ENCODE data around the gene KSR2. TPM values are rescaled to one million over a fixed set of nuclear protein-coding genes. Genes with fewer than 3 reads are reported as not detected.
"Not testable (repeated sequence)": the region's sequence is repeated elsewhere in the genome, so short reads cannot be mapped to it uniquely, and the experiment has no call there.

Gene KSR2
- total RNA-seq, 1 donor from 2014 or later = not detected

DNA sequence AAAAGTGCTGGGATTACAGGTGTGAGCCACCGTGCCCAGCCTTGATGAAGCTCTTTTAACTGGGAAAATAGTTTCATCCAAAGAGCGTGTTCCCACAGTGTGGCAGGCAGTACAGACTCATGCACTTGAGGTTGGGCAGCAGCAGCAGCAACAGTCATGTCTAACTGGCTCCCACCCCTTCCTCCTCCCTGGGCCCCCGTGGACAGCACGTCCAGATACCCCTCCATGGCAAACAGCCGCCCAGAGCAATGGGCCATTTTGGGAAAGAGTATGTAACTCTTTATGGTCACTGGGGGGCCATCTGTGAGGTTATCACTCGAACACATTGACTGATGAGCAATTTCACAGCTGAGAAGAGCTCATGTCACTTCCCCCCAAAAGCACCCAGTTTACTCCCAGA, 328.3 kb downstream of the KSR2 start:
- TF ChIP-seq, protein P1, sequence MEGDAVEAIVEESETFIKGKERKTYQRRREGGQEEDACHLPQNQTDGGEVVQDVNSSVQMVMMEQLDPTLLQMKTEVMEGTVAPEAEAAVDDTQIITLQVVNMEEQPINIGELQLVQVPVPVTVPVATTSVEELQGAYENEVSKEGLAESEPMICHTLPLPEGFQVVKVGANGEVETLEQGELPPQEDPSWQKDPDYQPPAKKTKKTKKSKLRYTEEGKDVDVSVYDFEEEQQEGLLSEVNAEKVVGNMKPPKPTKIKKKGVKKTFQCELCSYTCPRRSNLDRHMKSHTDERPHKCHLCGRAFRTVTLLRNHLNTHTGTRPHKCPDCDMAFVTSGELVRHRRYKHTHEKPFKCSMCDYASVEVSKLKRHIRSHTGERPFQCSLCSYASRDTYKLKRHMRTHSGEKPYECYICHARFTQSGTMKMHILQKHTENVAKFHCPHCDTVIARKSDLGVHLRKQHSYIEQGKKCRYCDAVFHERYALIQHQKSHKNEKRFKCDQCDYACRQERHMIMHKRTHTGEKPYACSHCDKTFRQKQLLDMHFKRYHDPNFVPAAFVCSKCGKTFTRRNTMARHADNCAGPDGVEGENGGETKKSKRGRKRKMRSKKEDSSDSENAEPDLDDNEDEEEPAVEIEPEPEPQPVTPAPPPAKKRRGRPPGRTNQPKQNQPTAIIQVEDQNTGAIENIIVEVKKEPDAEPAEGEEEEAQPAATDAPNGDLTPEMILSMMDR (IDR thresholded peaks at IDR 0.05; ENCODE audit: insufficient read depth, low read length, severe bottlenecking) = no peak
- no peaks in the 10 kb centered on the region for H3K36me3 ChIP-seq (ENCODE audit: control insufficient read depth, insufficient read depth, low read length)
- no peak for FAIRE-seq
- no peak overlapping the region for H3K4me3 ChIP-seq (ENCODE audit: low read depth, low read length)
- no peaks in the 10 kb centered on the region for H3K27me3 ChIP-seq (ENCODE audit: control insufficient read depth, insufficient read depth, low read length)
- DNase-seq (ENCODE audit: low read depth) = no peak

DNA sequence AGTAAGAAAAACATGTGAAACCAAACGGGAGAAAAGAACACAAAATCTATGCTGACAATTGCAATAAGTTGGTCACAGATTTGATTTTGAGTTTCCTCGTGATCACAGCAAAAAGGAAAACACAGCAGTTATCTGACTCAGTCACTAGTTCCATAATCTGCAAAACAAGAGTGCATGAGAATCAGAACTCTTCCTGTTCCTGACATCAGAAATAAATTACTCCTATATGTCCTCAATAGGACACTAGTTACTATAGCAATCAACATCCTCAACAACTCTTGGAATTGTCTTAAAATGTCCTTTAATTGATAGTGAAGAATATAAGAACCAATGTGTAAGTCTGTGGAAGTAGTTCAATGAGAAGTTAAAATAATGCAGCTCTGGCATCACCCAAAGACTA, 339.3 kb downstream of the KSR2 start:
- Histone ChIP-seq H3K27me3 (ENCODE audit: control insufficient read depth, insufficient read depth, low read length) (no peaks in the 10 kb centered on the region), H3K36me3 (ENCODE audit: control insufficient read depth, insufficient read depth, low read length) (no peaks in the 10 kb centered on the region), H3K4me3 (ENCODE audit: low read depth, low read length) (no peak overlapping the region)
- TF ChIP-seq, protein P1 (IDR thresholded peaks at IDR 0.05; ENCODE audit: insufficient read depth, low read length, severe bottlenecking) = no peak
- no peak for DNase-seq (ENCODE audit: low read depth)
- no peak for FAIRE-seq

DNA sequence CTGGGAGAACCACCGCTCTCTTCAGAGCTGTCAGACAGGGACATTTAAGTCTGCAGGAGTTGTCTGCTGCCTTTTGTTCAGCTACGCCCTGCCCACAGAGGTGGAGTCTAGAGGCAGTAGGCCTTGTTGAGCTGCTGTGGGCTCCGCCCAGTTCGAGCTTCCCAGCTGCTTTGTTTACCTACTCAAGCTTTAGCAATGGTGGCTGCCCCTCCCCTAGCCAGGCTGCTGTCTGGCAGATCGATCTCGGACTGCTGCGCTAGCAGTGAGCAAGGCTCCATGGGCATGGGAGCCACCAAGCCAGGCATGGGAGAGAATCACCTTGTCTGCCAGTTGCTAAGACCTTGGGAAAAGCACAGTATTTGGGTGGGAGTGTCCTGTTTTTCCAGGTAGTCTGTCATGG, 340.1 kb downstream of the KSR2 start:
- not testable (repeated sequence) for H3K36me3 ChIP-seq (ENCODE audit: control insufficient read depth, insufficient read depth, low read length); DNase-seq (ENCODE audit: low read depth); H3K27me3 ChIP-seq (ENCODE audit: control insufficient read depth, insufficient read depth, low read length); FAIRE-seq; H3K4me3 ChIP-seq (ENCODE audit: low read depth, low read length)

DNA sequence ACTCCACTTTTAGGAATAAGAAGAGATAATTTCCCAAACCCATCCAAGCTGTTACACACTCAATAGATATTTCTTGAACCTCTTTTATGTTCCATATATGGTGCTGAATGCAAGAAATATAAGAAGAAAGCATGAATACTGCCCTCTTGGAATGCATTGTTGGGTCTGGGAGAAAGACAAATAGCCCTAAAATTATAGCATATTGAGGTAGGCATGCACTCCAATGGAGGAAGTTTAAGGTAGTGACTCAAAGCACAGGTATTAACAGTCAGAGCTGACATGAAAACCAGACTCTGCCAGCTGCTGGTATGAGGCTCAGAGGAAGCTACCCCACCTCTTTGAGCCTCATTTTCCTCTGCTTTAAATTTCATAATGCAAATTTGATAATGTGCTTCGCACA, 346.0 kb downstream of the KSR2 start:
- DNase-seq (ENCODE audit: low read depth) (peak; percentile 3), FAIRE-seq (no peak)
- H3K36me3 ChIP-seq (ENCODE audit: control insufficient read depth, insufficient read depth, low read length) = no peaks in the 10 kb centered on the region
- H3K27me3 ChIP-seq (ENCODE audit: control insufficient read depth, insufficient read depth, low read length) = no peaks in the 10 kb centered on the region
- TF ChIP-seq, protein P1 (IDR thresholded peaks at IDR 0.05; ENCODE audit: insufficient read depth, low read length, severe bottlenecking) = no peak
- no peak overlapping the region for H3K4me3 ChIP-seq (ENCODE audit: low read depth, low read length)

DNA sequence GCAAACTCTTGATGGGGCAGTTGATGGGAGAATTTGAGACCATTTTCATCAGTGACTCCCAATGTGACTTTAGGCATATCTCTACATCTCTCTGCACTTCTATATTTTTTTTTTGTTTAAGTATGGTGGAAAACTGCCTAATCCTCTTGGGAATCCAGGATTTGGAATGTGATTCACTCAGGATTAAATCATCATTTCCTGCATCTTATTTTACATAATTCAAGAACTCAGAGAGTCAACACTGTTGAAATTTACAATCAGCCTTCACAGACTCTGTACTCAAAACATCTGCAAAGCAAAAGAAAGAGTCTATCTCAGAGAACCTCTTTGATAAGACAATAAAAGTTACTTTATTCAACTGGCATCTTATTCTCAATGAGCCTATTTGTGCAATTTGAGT, 346.7 kb downstream of the KSR2 start:
- TF ChIP-seq, protein P1 (IDR thresholded peaks at IDR 0.05; ENCODE audit: insufficient read depth, low read length, severe bottlenecking) = no peak
- FAIRE-seq (no peak), DNase-seq (ENCODE audit: low read depth) (no peak)
- H3K27me3 ChIP-seq (ENCODE audit: control insufficient read depth, insufficient read depth, low read length) = no peaks in the 10 kb centered on the region
- H3K4me3 ChIP-seq (ENCODE audit: low read depth, low read length) = no peak overlapping the region
- no peaks in the 10 kb centered on the region for H3K36me3 ChIP-seq (ENCODE audit: control insufficient read depth, insufficient read depth, low read length)

DNA sequence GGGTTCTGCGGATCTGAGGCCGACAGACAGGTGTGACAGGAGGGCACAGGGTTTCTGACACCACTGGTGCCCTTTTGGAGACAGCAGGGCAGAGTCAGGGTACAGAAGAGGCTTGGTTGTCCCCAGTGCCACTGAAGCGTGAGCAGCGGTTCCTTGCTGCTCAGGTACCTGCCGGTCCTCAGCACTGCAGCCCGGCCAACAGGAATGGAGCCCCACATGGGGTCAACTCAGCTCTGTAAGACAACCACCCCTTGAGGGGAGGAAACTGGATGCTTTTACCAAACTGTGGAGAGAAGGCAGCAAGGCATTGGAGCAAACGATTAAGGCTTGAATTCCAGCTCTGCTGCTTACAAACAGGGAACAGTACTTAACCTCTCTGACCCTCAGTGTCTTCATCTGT, 361.0 kb downstream of the KSR2 start:
- no peak for FAIRE-seq
- TF ChIP-seq, protein P1 (IDR thresholded peaks at IDR 0.05; ENCODE audit: insufficient read depth, low read length, severe bottlenecking) = no peak

More for the DNA sequence above, 361.0 kb downstream of the KSR2 start:
- H3K27me3 ChIP-seq (ENCODE audit: control insufficient read depth, insufficient read depth, low read length) = no peaks in the 10 kb centered on the region
- DNase-seq (ENCODE audit: low read depth) = no peak
- no peak overlapping the region for H3K4me3 ChIP-seq (ENCODE audit: low read depth, low read length)
- H3K36me3 ChIP-seq (ENCODE audit: control insufficient read depth, insufficient read depth, low read length) = no peaks in the 10 kb centered on the region
